ENCODE data around the gene ZNF33B.
A peak's percentile ranks its signal among the peaks of the same experiment; 100 is the strongest.
"Not testable (repeated sequence)": the region's sequence is repeated elsewhere in the genome, so short reads cannot be mapped to it uniquely, and the experiment has no call there.

The ZNF33B gene

DNA sequence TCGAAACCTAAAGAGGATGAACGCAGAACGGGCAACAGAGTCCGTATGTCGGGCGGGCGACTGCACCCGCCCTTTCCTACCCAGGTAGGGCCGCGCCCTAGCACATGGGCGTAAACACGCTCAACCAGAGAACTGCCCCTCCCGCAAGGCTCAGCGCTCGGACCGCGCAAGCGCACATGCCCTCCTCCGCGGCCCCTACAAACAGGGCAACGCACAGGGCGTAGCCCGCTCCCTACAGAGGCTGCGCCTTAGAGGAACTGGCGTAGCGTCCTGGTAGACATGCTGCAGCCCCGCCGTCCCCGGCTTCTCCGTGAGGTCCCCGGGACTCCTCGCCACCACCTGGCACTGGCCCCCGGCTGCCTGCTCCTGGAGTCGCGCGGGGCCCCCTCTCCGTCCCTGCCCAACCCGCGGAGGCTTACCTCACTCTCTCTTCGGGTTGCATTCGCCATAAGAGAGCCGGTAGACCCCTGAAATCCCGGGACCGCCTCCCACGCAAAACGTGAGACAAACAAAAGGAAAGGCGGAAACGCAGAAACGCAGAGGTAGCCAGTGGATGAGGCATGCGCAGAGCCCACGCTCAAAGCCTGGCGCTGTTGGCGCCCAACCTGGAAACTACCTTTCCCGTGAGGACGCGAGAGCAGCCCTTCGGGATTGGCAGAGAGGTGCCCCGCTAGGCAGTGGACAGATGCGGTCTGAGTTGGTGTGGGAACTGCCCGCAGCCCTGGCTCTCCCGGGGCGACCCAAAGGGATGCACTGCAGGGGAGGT, at the start of gene ZNF33B:
Gene ZNF33B, minus strand, starts transcription at position 516 of the 766 bp plus-strand sequence. CDS start 1,642 bp downstream, outside the sequence.
- peak; percentile 14 for DNase-seq

- no peak for DNase-seq
Measured at GRCh38 chr10:42684517-42684916, 46.1 kb upstream of the ZNF33B start.

DNA sequence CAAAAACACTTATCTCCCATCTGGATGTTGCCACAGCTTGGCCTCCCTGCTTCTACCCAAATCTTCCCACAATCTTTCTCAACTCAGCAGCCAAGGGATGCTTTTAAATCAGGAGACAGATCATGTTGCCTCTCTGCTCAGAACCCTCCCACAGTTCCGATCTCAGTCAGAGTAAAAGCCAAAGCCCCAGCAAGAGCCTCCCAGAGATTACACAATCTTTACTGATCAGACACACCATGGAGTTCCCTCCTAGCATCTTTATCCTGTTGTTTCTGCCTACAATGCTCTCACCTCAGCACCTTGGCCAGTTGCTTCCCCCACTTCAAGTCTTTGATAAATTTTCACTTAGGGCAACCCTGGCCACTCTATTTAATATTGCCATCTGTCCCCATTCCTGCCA, 41.9 kb upstream of the ZNF33B start:
- DNase-seq = no peak

DNA sequence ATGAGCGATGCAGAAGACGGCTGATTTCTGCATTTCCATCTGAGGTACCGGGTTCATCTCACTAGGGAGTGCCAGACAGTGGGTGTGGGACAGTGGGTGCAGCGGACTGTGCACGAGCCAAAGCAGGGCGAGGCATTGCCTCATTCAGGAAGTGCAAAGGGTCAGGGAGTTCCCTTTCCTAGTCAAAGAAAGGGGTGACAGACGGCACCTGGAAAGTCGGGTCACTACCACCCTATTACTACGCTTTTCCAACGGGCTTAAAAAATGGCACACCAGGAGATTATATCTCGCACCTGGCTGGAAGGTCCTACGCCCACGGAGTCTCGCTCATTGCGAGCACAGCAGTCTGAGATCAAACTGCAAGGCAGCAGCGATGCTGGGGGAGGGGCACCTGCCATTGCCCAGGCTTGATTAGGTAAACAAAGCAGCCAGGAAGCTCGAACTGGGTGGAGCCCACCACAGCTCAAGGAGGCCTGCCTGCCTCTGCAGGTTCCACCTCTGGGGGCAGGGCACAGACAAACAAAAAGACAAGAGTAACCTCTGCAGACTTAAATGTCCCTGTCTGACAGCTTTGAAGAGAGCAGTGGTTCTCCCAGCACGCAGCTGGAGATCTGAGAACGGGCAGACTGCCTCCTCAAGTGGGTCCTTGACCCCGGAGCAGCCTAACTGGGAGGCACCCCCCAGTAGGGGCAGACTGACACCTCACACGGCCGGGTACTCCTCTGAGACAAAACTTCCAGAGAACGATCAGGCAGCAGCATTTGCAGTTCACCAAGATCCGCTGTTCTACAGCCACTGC, 27.0 kb upstream of the ZNF33B start:
- DNase-seq = not testable (repeated sequence)

DNA sequence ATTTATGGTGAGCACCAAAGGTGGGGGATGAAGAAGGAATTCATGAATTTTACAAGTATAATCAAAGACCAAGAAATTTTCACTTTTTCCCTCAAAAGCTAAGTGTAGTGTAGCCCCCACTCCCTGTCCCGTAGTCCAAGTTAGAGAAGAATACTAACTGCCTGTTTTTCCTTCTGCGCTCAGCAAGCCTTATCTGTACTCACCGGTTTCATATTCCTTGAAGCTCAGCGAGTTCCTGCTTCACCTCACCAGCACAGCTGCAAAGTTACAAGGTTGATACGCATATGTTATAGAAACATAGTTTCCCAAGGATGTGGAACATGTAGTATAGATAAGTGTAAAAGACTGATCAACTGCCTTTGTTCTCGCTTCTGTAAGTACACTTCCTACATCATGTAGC, 16.0 kb upstream of the ZNF33B start:
- no peak for DNase-seq

DNA sequence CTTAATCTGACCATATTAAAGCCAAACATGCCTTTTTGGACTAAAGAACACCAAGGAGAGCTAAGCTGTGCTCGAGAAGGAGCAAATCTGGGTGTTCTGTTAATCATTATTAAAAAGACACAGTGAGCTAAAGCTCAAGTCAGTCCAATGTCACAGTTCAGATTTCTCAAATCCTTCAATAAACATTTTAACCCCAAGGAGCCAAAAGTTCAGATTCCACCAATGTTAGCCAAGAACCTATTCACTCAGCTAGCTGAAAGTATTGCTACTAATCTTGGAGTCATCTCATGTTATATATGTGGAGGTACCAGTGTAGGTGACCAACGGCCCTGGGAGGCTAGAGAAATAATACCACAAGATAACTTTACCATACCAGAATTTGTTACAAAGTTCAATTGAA, 14.5 kb upstream of the ZNF33B start:
- DNase-seq = no peak

DNA sequence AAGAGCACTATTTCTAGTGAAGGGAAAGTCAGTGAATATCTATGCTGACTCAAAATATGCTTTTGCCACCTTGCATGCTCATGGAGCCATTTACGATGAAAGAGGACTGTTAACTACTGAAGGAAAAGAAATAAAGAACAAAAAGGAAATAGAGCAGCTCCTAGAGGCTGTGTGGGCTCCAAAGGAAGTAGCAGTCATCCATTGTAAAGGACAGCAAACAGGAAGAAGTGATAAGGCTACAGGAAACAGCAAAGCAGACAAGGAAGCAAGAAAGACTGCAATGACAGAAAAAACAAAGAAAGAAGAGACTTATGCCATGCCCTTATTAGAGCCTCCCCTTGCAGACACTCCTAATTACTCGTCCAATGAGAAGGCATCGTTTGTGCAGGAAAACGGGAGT, 12.0 kb upstream of the ZNF33B start:
- no peak for DNase-seq

- no peak for DNase-seq
Measured at GRCh38 chr10:42648512-42648911, 10.1 kb upstream of the ZNF33B start.

DNA sequence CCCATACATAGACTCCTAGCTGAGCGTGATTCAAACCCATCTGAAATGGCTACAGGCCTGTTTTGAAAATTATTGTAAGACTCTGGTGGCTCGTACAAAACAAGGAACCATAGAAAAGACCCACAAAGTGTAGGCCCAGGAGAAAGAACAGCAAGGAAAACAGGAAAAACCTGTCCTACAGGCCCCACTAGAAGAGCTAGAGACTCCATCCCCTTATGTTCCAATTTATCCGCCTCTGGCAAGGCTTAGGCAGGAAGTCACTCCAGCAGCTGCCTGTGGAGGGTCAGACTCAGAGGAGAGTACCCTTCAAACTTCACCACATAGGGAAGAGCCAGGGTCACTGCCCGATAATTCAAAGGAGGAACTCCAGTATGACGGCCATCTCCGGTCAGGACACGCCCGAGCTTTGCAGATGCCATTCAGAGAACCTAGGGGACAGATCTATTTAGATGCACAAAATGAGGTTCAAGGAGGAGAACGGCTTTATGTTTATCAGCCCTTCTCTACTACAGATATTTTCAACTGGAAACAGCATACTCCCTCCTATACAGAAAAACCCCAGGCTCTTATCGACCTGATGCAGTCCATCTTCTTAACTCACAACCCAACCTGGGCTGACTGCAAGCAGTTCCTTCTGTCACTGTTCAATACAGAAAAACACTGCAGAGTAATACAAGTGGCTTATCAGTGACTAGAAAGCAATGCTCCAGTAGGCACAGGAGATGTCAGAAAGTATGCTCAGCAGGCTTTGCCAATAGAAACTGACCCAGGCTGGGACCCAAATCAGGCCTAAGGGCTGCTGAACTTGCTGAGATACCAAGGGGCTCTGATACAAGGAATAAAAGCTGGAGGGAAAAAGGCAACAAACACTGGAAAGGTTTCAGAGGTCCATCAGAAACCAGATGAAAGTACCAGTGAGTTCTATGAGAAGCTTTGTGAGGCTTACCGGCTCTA, 8.6 kb upstream of the ZNF33B start:
- DNase-seq = no peak

GRCh38 chr10:42646214-42646613, 7.8 kb upstream of the ZNF33B start:
- no peak for DNase-seq

DNA sequence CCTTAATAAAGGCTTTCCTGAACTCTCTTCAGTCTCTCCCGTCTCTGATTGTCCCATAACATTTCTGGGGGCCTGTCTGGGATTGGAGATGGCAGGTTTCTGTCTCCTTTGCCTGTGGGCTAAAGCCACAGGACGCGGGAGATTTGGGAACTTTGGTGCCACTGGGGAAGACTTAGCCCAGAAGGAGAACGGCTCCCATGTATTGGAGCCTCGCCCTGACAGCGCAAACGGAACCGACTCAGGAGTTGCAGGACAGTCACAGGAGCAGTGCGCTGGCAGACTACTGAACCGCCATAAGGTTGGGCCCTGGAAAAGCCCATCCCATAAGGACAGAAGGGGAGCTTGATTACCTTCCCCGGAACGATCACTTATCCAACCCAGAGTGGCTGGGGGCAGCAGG, 7.1 kb upstream of the ZNF33B start:
- DNase-seq = no peak

- no peak for DNase-seq
Measured at GRCh38 chr10:42645103-42645502, 6.7 kb upstream of the ZNF33B start.

DNA sequence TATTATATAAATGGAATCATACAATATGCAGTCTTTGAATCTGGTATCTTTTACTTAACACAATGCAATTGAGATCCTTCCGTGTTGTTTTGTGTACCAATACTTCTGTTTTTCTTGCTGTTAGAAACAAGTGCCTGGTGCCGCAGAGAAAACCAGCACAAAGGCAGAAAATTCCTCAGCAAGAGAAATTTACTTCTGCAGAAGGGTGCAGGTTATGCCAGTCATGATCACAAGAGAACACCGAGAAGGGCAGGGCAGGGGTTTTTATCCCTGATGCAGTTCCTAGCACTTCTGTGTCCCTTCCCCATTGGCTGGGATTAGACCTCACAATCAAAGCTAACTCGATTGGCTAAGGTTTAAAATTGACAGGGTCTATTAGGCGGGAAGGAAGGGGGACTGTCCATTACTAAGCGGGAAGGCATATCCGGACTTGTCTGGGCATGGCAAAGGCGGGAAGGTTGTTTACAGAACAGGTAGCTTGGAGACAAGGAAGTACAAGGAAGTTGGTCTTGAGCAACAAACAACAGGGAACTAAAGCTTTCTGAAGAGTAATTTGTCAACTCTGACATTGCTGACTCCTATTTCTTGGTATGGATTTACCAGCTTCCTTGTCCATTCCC, 2.4 kb upstream of the ZNF33B start:
- no peak for DNase-seq

- DNase-seq = no peak
Measured at GRCh38 chr10:42638821-42639270, 476 bp upstream of the ZNF33B start.

DNA sequence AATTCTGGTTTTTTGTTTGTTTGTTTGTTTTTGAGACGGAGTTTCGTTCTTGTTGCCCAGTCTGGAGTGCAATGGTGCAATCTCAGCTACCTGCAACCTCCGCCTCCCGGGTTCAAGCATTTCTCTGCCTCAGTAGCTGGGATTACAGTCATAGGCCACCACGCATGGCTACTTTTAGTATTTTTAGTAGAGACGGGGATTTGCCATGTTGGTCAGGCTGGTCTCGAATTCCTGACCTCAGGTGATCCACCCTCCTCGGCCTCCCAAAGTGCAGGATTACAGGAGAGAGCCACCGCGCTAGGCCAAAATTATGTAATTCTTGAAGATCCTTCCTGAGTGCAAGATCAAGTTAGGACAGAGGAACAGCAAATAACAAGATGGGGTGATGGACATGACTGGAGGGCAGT, 719 bp downstream of the ZNF33B start:
- DNase-seq = no peak

DNA sequence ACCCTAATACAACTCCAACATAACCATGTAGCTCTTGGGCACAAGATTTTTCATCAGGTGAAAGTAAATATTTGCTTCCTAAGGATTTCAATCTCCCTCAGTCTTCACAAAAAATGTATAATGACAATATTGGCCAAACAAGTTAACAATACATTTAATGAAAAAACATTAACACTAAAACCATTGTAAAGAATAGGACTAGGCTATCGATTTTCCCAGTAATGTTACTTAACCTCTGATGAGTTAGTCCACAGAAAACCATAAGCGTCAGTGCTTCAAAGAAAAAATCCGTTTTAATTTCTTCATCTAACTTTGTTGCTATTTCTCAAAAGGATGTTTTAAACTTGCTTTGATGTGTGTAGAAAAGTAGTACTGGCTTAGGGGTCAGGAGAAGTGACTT, 1.2 kb downstream of the ZNF33B start:
- DNase-seq = no peak

- no peak for DNase-seq
Measured at GRCh38 chr10:42635098-42635497, 3.3 kb downstream of the ZNF33B start.

- no peak for DNase-seq
Measured at GRCh38 chr10:42632564-42632963, 5.8 kb downstream of the ZNF33B start.

DNA sequence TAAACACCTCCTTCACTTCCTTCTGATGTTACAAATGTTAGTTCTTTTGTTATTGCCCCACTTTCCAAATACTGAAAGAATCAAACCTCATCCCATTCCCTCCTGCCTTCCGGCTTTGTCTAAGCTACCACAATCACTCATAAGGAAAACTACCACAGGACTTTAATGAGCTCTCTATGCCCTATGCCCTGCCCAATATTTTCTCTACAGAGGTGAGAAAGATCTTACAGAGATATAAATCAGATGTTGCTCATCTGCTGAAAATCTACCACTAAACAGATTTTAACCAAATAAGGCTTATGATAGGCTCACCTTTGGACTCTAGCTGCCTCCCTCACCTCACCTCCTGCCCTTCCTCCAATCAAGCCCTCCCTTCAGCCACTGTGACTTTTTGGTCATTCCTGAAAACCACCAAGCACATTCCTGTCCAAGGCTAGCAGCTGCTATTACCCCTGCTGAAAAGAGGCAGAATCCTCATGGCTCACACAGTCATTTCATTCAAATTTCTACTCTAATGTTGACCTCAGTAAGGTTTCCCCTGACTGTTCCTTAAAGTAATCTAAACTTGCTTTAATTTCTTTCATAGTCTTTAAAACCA, 7.7 kb downstream of the ZNF33B start:
- no peak for DNase-seq

DNA sequence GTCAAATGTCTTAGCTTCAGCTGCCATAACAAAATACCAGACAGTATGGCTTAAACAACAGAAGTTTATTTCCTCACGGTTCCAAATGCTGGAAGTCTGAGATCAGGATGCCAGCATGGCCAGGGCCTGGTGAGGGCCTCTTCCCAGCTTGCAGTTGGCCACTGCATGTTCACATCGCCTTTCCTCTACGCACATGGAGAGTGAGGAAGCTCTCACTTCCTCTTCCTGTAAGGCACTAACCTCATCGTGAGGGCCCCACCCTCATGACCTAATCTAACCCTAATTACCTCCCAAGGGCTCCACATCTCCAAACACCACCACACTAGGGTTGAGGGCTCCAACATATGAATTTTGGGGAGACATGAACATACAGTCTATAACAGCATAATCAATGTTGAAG, 14.4 kb downstream of the ZNF33B start:
- no peak for DNase-seq

GRCh38 chr10:42618424-42618823, 19.9 kb downstream of the ZNF33B start:
- no peak for DNase-seq

- no peak for DNase-seq
Measured at GRCh38 chr10:42615419-42615818, 23.0 kb downstream of the ZNF33B start.

Measured in GOT3 (cell line).